Skeletal muscle satellite cell (primary cell): Measurements from ENCODE around the gene FHIT.

Experiments
- H3K27me3 ChIP-seq: 2 replicates; pipeline ENCODE4 v1.7.0; 2013; ENCODE audit warnings: low read length; ENCODE audit not compliant: control insufficient read depth, insufficient read depth
- H3K36me3 ChIP-seq: 2 replicates; pipeline ENCODE4 v1.7.0; 2013; ENCODE audit warnings: mild to moderate bottlenecking, control low read depth, low read length; ENCODE audit not compliant: insufficient read depth
- H3K4me1 ChIP-seq: 2 replicates; pipeline ENCODE4 v1.7.0; 2013; ENCODE audit warnings: low read length; ENCODE audit not compliant: control insufficient read depth, insufficient read depth
- H3K4me2 ChIP-seq: 2 replicates; pipeline ENCODE4 v1.7.0; 2013; ENCODE audit warnings: mild to moderate bottlenecking, low read length
- H3K4me3 ChIP-seq: 2 replicates; pipeline ENCODE4 v1.7.0; 2013; ENCODE audit warnings: low read length
- H3K9ac ChIP-seq: 2 replicates; pipeline ENCODE4 v1.7.0; 2013; ENCODE audit warnings: mild to moderate bottlenecking, low read depth, low read length, moderate library complexity
- H3K9me3 ChIP-seq: replicated peaks from 2 replicates; pipeline ENCODE4 v1.7.0; 2013; ENCODE audit warnings: mild to moderate bottlenecking, control low read depth, low read length

The FHIT gene

GRCh38 chr3:60226912-60227311 lies 1024.3 kb downstream of the FHIT start:
- no peak overlapping the region for H3K9ac ChIP-seq
- no peak overlapping the region for H3K4me2 ChIP-seq
- no peaks in the 10 kb centered on the region for H3K36me3 ChIP-seq
- H3K4me3 ChIP-seq, result no peak overlapping the region
- no peaks in the 10 kb centered on the region for H3K27me3 ChIP-seq
- H3K4me1 ChIP-seq, result no peaks in the 10 kb centered on the region
- H3K9me3 ChIP-seq, result no peaks in the 10 kb centered on the region

GRCh38 chr3:60225848-60226247 lies 1025.4 kb downstream of the FHIT start:
- Histone ChIP-seq H3K4me2 (no peak overlapping the region), H3K27me3 (no peaks in the 10 kb centered on the region), H3K36me3 (no peaks in the 10 kb centered on the region), H3K9ac (no peak overlapping the region), H3K4me1 (no peaks in the 10 kb centered on the region), H3K4me3 (no peak overlapping the region), H3K9me3 (no peaks in the 10 kb centered on the region)

DNA sequence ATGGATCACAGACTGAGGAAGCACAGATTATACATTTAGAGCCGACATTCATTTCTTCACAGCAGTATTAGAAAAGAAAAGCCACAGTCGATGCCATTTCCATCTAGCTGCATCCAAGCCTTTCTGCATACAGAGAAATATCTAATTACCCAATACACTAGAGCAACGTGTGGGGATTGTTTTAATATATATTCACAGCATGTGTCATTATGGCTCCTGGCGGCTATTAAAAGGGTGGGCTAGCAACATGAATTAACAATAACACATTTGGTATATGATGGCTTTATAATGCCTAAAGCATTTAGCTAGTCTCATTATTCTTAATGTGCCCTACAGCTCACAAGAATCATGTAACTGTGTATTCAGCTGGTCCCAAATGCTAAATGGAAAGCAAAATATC lies 1030.5 kb downstream of the FHIT start:
- Histone ChIP-seq H3K9me3 (no peaks in the 10 kb centered on the region), H3K27me3 (no peaks in the 10 kb centered on the region), H3K4me2 (no peak overlapping the region), H3K36me3 (no peaks in the 10 kb centered on the region), H3K4me1 (no peaks in the 10 kb centered on the region), H3K9ac (no peak overlapping the region), H3K4me3 (no peak overlapping the region)

DNA sequence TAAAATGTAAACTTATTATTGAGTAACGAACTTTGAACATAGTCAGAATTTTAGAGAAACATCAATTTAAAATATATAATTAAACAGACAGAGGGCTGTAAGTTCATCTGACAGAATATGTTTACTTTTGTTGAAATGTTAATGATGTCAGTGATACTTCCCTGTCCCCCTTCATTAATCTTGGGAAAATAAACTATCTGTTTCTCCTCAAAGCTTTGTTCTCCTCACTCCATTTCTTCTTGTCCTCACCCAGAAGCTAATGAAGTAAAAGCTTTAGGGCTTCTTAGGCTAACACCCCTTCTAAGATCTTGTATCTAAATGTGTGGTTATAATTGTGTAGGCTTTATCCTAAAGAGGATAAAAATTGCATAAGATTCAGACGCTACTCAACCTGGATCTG lies 1031.8 kb downstream of the FHIT start:
- Histone ChIP-seq H3K4me1 (no peaks in the 10 kb centered on the region), H3K9ac (no peak overlapping the region), H3K4me3 (no peak overlapping the region), H3K4me2 (no peak overlapping the region), H3K27me3 (no peaks in the 10 kb centered on the region), H3K9me3 (no peaks in the 10 kb centered on the region), H3K36me3 (no peaks in the 10 kb centered on the region)

DNA sequence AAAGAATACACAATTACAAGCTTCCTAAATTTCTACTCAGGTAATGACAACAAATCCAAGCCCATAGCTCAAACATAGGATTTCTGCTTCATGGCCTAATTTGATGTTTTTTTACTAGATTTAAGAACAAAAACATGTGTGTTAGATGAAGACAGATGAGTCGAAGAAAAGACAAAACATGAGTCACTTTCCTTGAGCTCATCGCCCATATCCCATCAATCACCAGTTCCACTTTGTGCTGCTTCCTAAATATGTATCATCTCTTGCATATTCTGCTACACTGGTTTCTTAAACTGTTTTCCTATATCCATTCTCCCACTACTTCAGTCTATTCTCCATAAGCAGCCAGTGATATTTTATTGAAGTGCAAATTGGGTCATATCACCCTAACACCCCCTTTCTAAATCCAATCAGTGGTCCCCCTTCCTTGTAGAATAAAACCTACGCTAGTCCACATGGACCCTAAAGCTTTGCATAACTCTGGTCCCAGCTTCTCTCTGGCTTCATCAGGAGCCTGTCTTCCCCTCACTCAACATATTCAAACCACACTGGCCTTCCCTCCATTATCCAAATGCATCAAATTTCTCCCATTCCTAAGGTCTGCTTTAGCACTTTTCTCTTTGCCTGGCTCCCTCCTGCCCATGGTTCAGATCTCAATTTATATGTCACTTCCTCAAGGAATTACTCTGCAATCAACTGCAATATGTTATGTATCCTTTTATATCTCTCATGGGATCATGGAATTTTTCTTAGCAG lies 1033.9 kb downstream of the FHIT start:
- no peak overlapping the region for H3K4me3 ChIP-seq
- H3K27me3 ChIP-seq, result no peaks in the 10 kb centered on the region
- no peak overlapping the region for H3K4me2 ChIP-seq
- no peaks in the 10 kb centered on the region for H3K4me1 ChIP-seq
- no peak overlapping the region for H3K9ac ChIP-seq
- H3K36me3 ChIP-seq, result no peaks in the 10 kb centered on the region
- H3K9me3 ChIP-seq, result no peaks in the 10 kb centered on the region

DNA sequence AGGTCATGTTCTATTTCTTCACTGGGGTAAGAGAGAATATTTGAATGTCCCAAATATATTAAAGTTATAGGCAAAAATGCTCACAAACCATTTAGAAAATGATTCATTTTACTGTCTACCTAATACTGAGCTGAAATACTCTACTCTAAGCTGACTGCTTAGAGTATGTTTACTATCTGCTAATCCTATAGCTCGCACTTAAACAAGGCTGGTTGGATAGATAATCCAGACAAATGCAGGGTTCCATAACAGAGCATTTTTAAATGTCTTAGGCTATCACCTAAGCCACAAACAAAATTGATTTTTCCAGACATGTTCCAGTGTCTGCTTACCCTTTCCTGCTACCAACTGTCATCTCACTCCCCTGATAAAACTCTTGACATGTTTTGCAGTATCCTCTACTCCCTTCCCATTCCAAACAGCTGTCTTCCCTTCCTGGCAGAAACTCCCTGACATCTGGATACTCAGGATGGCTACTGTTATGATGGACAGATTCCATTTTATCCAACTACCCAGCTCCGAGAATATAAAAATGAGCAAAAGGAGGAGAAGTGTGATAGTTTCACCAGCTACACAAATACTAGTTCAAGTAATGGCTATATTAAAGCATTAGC lies 1034.7 kb downstream of the FHIT start:
- H3K27me3 ChIP-seq, result no peaks in the 10 kb centered on the region
- H3K9ac ChIP-seq, result no peak overlapping the region
- H3K4me1 ChIP-seq, result no peaks in the 10 kb centered on the region
- H3K4me2 ChIP-seq, result no peak overlapping the region
- H3K9me3 ChIP-seq, result no peaks in the 10 kb centered on the region
- H3K4me3 ChIP-seq, result no peak overlapping the region
- H3K36me3 ChIP-seq, result no peaks in the 10 kb centered on the region

DNA sequence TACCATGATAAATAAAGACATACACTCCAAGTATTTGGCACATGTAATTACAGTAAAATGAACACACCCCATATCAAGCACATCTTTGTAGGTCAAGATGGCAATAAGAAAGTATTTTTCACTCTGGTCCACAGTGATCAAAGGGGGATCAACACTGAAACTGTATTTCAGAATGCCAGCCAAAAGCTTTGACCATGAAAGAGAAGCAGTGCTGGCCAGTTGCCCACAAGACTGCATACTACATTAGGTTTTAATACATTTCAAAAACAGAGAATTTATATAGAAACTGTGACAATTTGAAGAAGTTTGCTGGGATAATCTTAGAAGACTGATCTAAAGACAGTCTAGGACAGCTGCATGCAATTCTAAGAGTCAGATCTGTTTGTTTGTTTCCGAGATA lies 1035.3 kb downstream of the FHIT start:
- Histone ChIP-seq H3K9me3 (no peaks in the 10 kb centered on the region), H3K9ac (no peak overlapping the region), H3K36me3 (no peaks in the 10 kb centered on the region), H3K4me3 (no peak overlapping the region), H3K27me3 (no peaks in the 10 kb centered on the region), H3K4me1 (no peaks in the 10 kb centered on the region), H3K4me2 (no peak overlapping the region)

DNA sequence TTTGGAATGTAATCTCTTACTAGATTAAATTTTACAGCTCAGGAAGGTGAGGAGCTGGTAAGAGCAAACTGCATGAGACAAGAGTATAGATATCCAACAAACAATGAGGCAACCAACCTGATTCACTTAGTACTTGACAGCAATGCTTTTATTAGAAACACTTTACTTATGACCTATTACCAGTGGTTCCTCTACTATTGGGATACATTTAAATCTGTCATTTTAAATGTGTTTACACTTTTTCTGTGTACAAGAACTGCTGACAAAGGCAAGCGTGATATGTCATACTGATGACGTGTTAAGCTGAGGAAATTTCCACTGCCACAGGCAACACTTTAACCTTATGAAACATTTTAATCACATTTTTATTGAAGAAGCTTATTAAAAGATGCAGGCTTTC lies 1043.3 kb downstream of the FHIT start:
- no peaks in the 10 kb centered on the region for H3K36me3 ChIP-seq
- no peaks in the 10 kb centered on the region for H3K9me3 ChIP-seq
- no peak overlapping the region for H3K4me2 ChIP-seq
- no peak overlapping the region for H3K9ac ChIP-seq
- no peaks in the 10 kb centered on the region for H3K4me1 ChIP-seq
- H3K4me3 ChIP-seq, result no peak overlapping the region
- H3K27me3 ChIP-seq, result no peaks in the 10 kb centered on the region

DNA sequence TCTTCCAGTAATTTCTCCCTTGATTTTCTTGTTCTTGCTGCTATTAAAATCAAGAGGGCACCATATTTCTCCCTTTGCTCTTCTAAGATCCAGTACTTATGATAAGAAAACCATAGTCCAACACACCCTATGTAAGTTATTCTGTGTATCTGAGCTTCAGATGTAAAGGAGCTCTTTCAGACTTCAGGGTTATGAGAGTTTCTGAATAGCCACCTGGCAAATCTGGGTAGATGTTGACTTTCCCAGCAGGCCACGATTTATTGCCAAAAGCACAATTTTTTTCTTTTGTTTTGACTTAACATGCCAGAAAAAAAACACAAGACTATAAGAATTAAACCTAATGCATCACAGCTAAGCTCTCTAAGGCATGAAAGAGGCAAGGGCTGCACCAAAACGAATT lies 1045.0 kb downstream of the FHIT start:
- Histone ChIP-seq H3K4me3 (no peak overlapping the region), H3K4me2 (no peak overlapping the region), H3K9ac (no peak overlapping the region), H3K36me3 (no peaks in the 10 kb centered on the region), H3K27me3 (no peaks in the 10 kb centered on the region), H3K4me1 (no peaks in the 10 kb centered on the region), H3K9me3 (no peaks in the 10 kb centered on the region)

- Histone ChIP-seq H3K36me3 (no peaks in the 10 kb centered on the region), H3K9ac (no peak overlapping the region), H3K4me3 (no peak overlapping the region), H3K4me2 (no peak overlapping the region), H3K4me1 (no peaks in the 10 kb centered on the region), H3K27me3 (no peaks in the 10 kb centered on the region), H3K9me3 (no peaks in the 10 kb centered on the region)
Observed at GRCh38 chr3:60202052-60202726, 1049.1 kb downstream of the FHIT start.

DNA sequence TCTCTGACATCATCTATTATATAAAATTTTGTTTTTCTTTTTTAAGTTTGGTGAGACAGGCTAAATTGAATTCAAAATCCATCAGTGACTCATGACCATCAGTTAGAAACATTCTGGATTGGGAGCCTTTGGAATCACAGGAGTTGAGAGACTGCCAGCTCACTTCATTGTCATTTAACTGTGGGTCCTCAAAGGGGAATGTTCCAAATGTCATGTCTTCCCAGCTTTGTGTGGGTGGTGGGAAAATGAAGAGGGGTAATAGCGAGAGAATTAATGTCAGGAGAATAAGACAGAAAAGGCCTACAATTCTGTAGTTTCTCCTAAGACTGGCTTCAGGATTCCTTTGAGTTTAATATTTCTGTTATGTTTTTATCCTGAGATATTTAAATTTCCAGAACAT lies 1051.9 kb downstream of the FHIT start:
- Histone ChIP-seq H3K9ac (no peak overlapping the region), H3K36me3 (no peaks in the 10 kb centered on the region), H3K27me3 (no peaks in the 10 kb centered on the region), H3K4me1 (no peaks in the 10 kb centered on the region), H3K9me3 (no peaks in the 10 kb centered on the region), H3K4me3 (no peak overlapping the region), H3K4me2 (no peak overlapping the region)
